ENCODE measurements around the gene ZFYVE26. TPM values are rescaled to one million over a fixed set of nuclear protein-coding genes. Genes with fewer than 3 reads are reported as not detected.
A peak's percentile ranks its signal among the peaks of the same experiment; 100 is the strongest.

Gene ZFYVE26
- total and polyA plus RNA-seq, 2 of the 8 experiments (the other 6 are each of a cell fraction or from before 2014, with no cell fraction given): 13.0 to 23.3 TPM

GRCh38 chr14:67837011-67837624 is 20.7 kb upstream of the ZFYVE26 start:
- no peak overlapping the region for H2BK15ac ChIP-seq (ENCODE audit: low read length)
- no peak overlapping the region for H4K8ac ChIP-seq (ENCODE audit: extremely low read depth, insufficient read depth, low read length)
- H2BK120ac ChIP-seq (replicated peaks; ENCODE audit: low read depth, low read length): no peak overlapping the region
- H2BK5ac ChIP-seq (ENCODE audit: low read depth, low read length): no peak overlapping the region
- H2BK12ac ChIP-seq (ENCODE audit: low read depth, low read length): no peak overlapping the region
- no peak overlapping the region for H3K23ac ChIP-seq (ENCODE audit: insufficient read length)
- WGBS, 2 experiments (ENCODE audit: extremely low coverage in 1 of 2, insufficient coverage in 1 of 2, insufficient read length in 1 of 2, insufficient replicate concordance in 2 of 2, low coverage in 1 of 2, low lambda C conversion rate in 2 of 2, missing lambda C conversion rate in 1 of 2): 57% methylated on average over 2 of the region's 2 CpGs; no CpG with 5 or more reads in 1 of the 2 experiments
- FAIRE-seq (peak; percentile 48), DNase-seq (ENCODE audit: low read depth in 1 of 2, low spot score in 2 of 2) (no peak)
- no peaks in the 10 kb centered on the region for H3K79me1 ChIP-seq (ENCODE audit: low read depth, low read length)
- H3K9ac ChIP-seq (replicated peaks in 1 of 4; ENCODE audit: extremely low read depth in 1 of 4, low read depth in 3 of 4, low read length in 3 of 4): no peak overlapping the region
- H3K23me2 ChIP-seq (ENCODE audit: low read depth, low read length): no peaks in the 10 kb centered on the region; the same call in 1 of the 2 replicates
- no peaks in the 10 kb centered on the region for H3K79me2 ChIP-seq (ENCODE audit: control insufficient read depth in 1 of 2, insufficient read depth in 2 of 2, low read length in 2 of 2)
- no peaks in the 10 kb centered on the region for H3K27me3 ChIP-seq (replicated peaks in 1 of 4; ENCODE audit: control insufficient read depth in 3 of 4, extremely low read depth in 1 of 4, insufficient read depth in 3 of 4, low read length in 3 of 4)
- ChIA-PET POLR2A (ENCODE audit: partially characterized antibody) (interaction anchor here (0.7 kb wide), 1 partner anchor 55 kb away, joined by 3 read pairs; no protein-coding TSS in a partner anchor), CTCF (ENCODE audit: partially characterized antibody) (interaction anchor here (0.6 to 1.9 kb wide), 22 partner anchors 9 to 1007 kb away, joined by 3 to 10 read pairs (median 3); no protein-coding TSS in a partner anchor)
- no peak overlapping the region for H4K5ac ChIP-seq (ENCODE audit: insufficient read length, low read depth, low read length)
- H3K18ac ChIP-seq (ENCODE audit: extremely low read depth, low read length): no peak overlapping the region
- no peaks in the 10 kb centered on the region for H4K20me1 ChIP-seq (replicated peaks in 1 of 2; ENCODE audit: control insufficient read depth in 1 of 2, insufficient read depth in 2 of 2, low read length in 2 of 2)
- H3K36me3 ChIP-seq (ENCODE audit: control insufficient read depth in 2 of 4, insufficient read depth in 4 of 4, low read length in 3 of 4): peaks cover 0 to 4% (median 0%) of the 10 kb centered on the region in 4 experiments; a peak in 3 of 8 replicates
- H3K9me3 ChIP-seq (ENCODE audit: insufficient read depth in 2 of 2, low read depth in 1 of 2, low read length in 1 of 2): no peaks in the 10 kb centered on the region
- no peaks in the 10 kb centered on the region for H3K4me1 ChIP-seq (replicated peaks in 1 of 4; ENCODE audit: control insufficient read depth in 3 of 4, insufficient read depth in 4 of 4, low read length in 3 of 4)
- H3K27ac ChIP-seq (ENCODE audit: low read depth, low read length): no peak overlapping the region
- H3K4ac ChIP-seq (replicated peaks; ENCODE audit: insufficient read length, low read depth, low read length): no peak overlapping the region
- H3K4me3 ChIP-seq (ENCODE audit: extremely low read depth in 1 of 4, insufficient read depth in 2 of 4, low read depth in 3 of 4, low read length in 4 of 4): no peak overlapping the region
- H3K56ac ChIP-seq (replicated peaks; ENCODE audit: insufficient read length, low read depth, low read length): no peak overlapping the region
- no peak overlapping the region for H2AK5ac ChIP-seq (ENCODE audit: low read depth, low read length)
- H4K91ac ChIP-seq (replicated peaks; ENCODE audit: insufficient read length, low read length): no peak overlapping the region
- no peak overlapping the region for H2AFZ ChIP-seq (ENCODE audit: low read length)
- H3K14ac ChIP-seq (ENCODE audit: insufficient read length): no peak overlapping the region
- H3K4me2 ChIP-seq (ENCODE audit: insufficient read depth in 1 of 2, low read depth in 2 of 2, low read length in 2 of 2): no peak overlapping the region
- H2BK20ac ChIP-seq (ENCODE audit: low read length): no peak overlapping the region
- TF ChIP-seq JUND (IDR thresholded peaks at IDR 0.05; ENCODE audit: low read length) (no peak), SRF (IDR thresholded peaks at IDR 0.05; ENCODE audit: low read depth, low read length) (no peak), FOSL1 (IDR thresholded peaks at IDR 0.05; ENCODE audit: insufficient read depth, low read depth, low read length) (no peak), SP1 (IDR thresholded peaks at IDR 0.05; ENCODE audit: low read depth, low read length) (no peak), CREB1 (IDR thresholded peaks at IDR 0.05) (no peak), SIN3A (conservative IDR thresholded peaks at IDR 0.05 in 1 of 2, IDR thresholded peaks at IDR 0.05 in 1 of 2; ENCODE audit: low read depth in 1 of 2, low read length in 2 of 2) (no peak), CTBP2 (IDR thresholded peaks at IDR 0.05; ENCODE audit: borderline replicate concordance, insufficient read depth, insufficient read length, low read length) (no peak), ATF2 (IDR thresholded peaks at IDR 0.05; ENCODE audit: low read length) (no peak)

Data from H1 (cell line).